ENCODE measurements around the gene ALKBH3.

Gene ALKBH3

GRCh38 chr11:43833657-43834073 is 47.0 kb upstream of the ALKBH3 start:
- TF ChIP-seq CTCF (IDR thresholded peaks at IDR 0.05; ENCODE audit: borderline replicate concordance, extremely low read depth, low read length, poor library complexity, severe bottlenecking) (no peak), EZH2 (IDR thresholded peaks at IDR 0.05; ENCODE audit: borderline replicate concordance, low read depth, low read length, severe bottlenecking) (no peak)
- H3K27ac ChIP-seq (ENCODE audit: low read length) = no peak overlapping the region
- no peaks in the 10 kb centered on the region for H3K4me1 ChIP-seq (ENCODE audit: insufficient read depth, low read length)
- ATAC-seq (ENCODE audit: insufficient read depth, low read depth) (no peak), DNase-seq (no peak)
- no peaks in the 10 kb centered on the region for H3K9me3 ChIP-seq (ENCODE audit: insufficient read depth, low read length, severe bottlenecking)
- H3K4me3 ChIP-seq (ENCODE audit: low read depth in 1 of 2, low read length in 2 of 2) = no peak overlapping the region
- H2AFZ ChIP-seq (ENCODE audit: low read depth, low read length) = no peak overlapping the region
- H3K36me3 ChIP-seq (ENCODE audit: insufficient read depth, low read length) = peaks cover 41% of the 10 kb centered on the region; the same call in 1 of the 2 replicates
- no peaks in the 10 kb centered on the region for H3K27me3 ChIP-seq (ENCODE audit: insufficient read depth, low read length, poor library complexity)
- H4K20me1 ChIP-seq (ENCODE audit: insufficient read depth, low read length) = no peaks in the 10 kb centered on the region
- H3K9ac ChIP-seq (ENCODE audit: low read depth, low read length) = no peak overlapping the region
- no peak overlapping the region for H3K4me2 ChIP-seq (ENCODE audit: insufficient read depth, low read length)
- no peaks in the 10 kb centered on the region for H3K79me2 ChIP-seq (ENCODE audit: insufficient read depth, low read length)

GRCh38 chr11:43834286-43834685 is 46.3 kb upstream of the ALKBH3 start:
- no peaks in the 10 kb centered on the region for H4K20me1 ChIP-seq (ENCODE audit: insufficient read depth, low read length)
- H3K9ac ChIP-seq (ENCODE audit: low read depth, low read length) = no peak overlapping the region
- no peaks in the 10 kb centered on the region for H3K4me1 ChIP-seq (ENCODE audit: insufficient read depth, low read length)
- H3K4me3 ChIP-seq (ENCODE audit: low read depth in 1 of 2, low read length in 2 of 2) = no peak overlapping the region
- no peaks in the 10 kb centered on the region for H3K27me3 ChIP-seq (ENCODE audit: insufficient read depth, low read length, poor library complexity)
- H3K9me3 ChIP-seq (ENCODE audit: insufficient read depth, low read length, severe bottlenecking) = no peaks in the 10 kb centered on the region
- H3K79me2 ChIP-seq (ENCODE audit: insufficient read depth, low read length) = no peaks in the 10 kb centered on the region
- no peak overlapping the region for H3K4me2 ChIP-seq (ENCODE audit: insufficient read depth, low read length)
- no peak for ATAC-seq (ENCODE audit: insufficient read depth, low read depth)
- DNase-seq = no peak
- TF ChIP-seq CTCF (IDR thresholded peaks at IDR 0.05; ENCODE audit: borderline replicate concordance, extremely low read depth, low read length, poor library complexity, severe bottlenecking) (no peak), EZH2 (IDR thresholded peaks at IDR 0.05; ENCODE audit: borderline replicate concordance, low read depth, low read length, severe bottlenecking) (no peak)
- no peak overlapping the region for H3K27ac ChIP-seq (ENCODE audit: low read length)
- no peak overlapping the region for H2AFZ ChIP-seq (ENCODE audit: low read depth, low read length)
- peaks cover 47% of the 10 kb centered on the region; the same call in 1 of the 2 replicates for H3K36me3 ChIP-seq (ENCODE audit: insufficient read depth, low read length)

DNA sequence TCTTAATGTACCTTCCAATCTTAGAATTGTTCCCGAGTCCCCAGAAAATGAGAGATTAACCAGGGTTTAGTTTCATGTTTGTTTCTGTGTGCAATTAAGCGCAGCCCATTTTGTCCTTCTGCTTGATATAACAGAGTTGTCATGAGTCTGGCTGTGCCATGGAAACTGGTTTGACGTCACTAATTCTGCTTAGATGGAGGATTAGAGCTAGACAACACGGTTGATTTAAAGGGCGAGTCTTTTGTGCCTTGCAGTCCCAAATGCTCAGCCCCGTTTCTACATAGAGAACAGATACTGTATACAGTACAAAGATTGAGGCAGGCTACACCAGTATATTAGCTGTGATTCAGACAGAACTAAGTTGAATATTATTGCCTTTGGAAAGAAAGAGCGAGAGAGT is 45.5 kb upstream of the ALKBH3 start:
- no peak overlapping the region for H2AFZ ChIP-seq (ENCODE audit: low read depth, low read length)
- H3K4me3 ChIP-seq (ENCODE audit: low read depth in 1 of 2, low read length in 2 of 2) = no peak overlapping the region
- H3K4me2 ChIP-seq (ENCODE audit: insufficient read depth, low read length) = no peak overlapping the region
- H4K20me1 ChIP-seq (ENCODE audit: insufficient read depth, low read length) = no peaks in the 10 kb centered on the region
- TF ChIP-seq CTCF (IDR thresholded peaks at IDR 0.05; ENCODE audit: borderline replicate concordance, extremely low read depth, low read length, poor library complexity, severe bottlenecking) (no peak), EZH2 (IDR thresholded peaks at IDR 0.05; ENCODE audit: borderline replicate concordance, low read depth, low read length, severe bottlenecking) (no peak)
- H3K36me3 ChIP-seq (ENCODE audit: insufficient read depth, low read length) = peaks cover 51% of the 10 kb centered on the region; the same call in 1 of the 2 replicates
- no peaks in the 10 kb centered on the region for H3K27me3 ChIP-seq (ENCODE audit: insufficient read depth, low read length, poor library complexity)
- no peak overlapping the region for H3K9ac ChIP-seq (ENCODE audit: low read depth, low read length)
- no peaks in the 10 kb centered on the region for H3K4me1 ChIP-seq (ENCODE audit: insufficient read depth, low read length)
- no peaks in the 10 kb centered on the region for H3K79me2 ChIP-seq (ENCODE audit: insufficient read depth, low read length)
- no peak overlapping the region for H3K27ac ChIP-seq (ENCODE audit: low read length)
- no peak for DNase-seq
- ATAC-seq (ENCODE audit: insufficient read depth, low read depth) = no peak
- H3K9me3 ChIP-seq (ENCODE audit: insufficient read depth, low read length, severe bottlenecking) = no peaks in the 10 kb centered on the region

DNA sequence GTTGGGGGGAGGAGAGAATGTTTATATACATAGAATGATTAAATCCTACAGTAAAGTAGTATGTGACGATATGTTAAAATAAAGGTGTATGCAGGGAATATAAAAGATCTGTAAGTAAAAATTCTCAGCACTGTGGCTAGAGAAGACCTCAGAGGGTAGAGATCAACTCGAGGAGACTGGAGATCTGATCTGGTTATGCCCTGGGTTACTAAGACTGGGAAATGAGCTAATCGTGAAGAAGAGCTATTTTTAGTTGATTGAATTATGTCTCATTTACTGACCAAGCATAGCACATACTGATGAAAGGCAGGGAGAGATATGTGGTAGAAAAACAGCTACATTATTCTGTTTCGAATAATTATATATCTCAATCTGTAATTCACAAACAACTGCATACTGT is 42.8 kb upstream of the ALKBH3 start:
- Histone ChIP-seq H3K27me3 (ENCODE audit: insufficient read depth, low read length, poor library complexity) (no peaks in the 10 kb centered on the region), H4K20me1 (ENCODE audit: insufficient read depth, low read length) (no peaks in the 10 kb centered on the region), H3K9ac (ENCODE audit: low read depth, low read length) (no peak overlapping the region), H3K36me3 (ENCODE audit: insufficient read depth, low read length) (peaks cover 49% of the 10 kb centered on the region; the same call in 1 of the 2 replicates), H2AFZ (ENCODE audit: low read depth, low read length) (no peak overlapping the region), H3K4me3 (ENCODE audit: low read depth in 1 of 2, low read length in 2 of 2) (no peak overlapping the region), H3K9me3 (ENCODE audit: insufficient read depth, low read length, severe bottlenecking) (no peaks in the 10 kb centered on the region), H3K79me2 (ENCODE audit: insufficient read depth, low read length) (no peaks in the 10 kb centered on the region), H3K27ac (ENCODE audit: low read length) (no peak overlapping the region), H3K4me2 (ENCODE audit: insufficient read depth, low read length) (no peak overlapping the region), H3K4me1 (ENCODE audit: insufficient read depth, low read length) (no peaks in the 10 kb centered on the region)
- TF ChIP-seq EZH2 (IDR thresholded peaks at IDR 0.05; ENCODE audit: borderline replicate concordance, low read depth, low read length, severe bottlenecking) = no peak
- TF ChIP-seq CTCF (IDR thresholded peaks at IDR 0.05; ENCODE audit: borderline replicate concordance, extremely low read depth, low read length, poor library complexity, severe bottlenecking) = no peak
- DNase-seq = no peak
- ATAC-seq (ENCODE audit: insufficient read depth, low read depth) = no peak

All from DND-41 (cell line).